Osteoblast (primary cell): ENCODE data around the gene C1QA. TPM values are rescaled to one million over a fixed set of nuclear protein-coding genes. Genes with fewer than 3 reads are reported as not detected.
A peak's percentile ranks its signal among the peaks of the same experiment; 100 is the strongest.

ENCODE experiments used
- DNase-seq: peaks from one replicate; pipeline ENCODE4 v3.0.0; 2011; ENCODE audit warnings: low spot score, mixed read lengths; ENCODE audit not compliant: insufficient read length; ENCODE audit errors: missing footprints
- H2AFZ ChIP-seq: 2 replicates; pipeline ENCODE4 v1.6.0; 2011; ENCODE audit warnings: mild to moderate bottlenecking, low read length
- H3K27ac ChIP-seq: 2 replicates; pipeline ENCODE4 v1.5.1; 2011; ENCODE audit warnings: mild to moderate bottlenecking, low read depth, low read length, moderate library complexity
- H3K27me3 ChIP-seq: 2 replicates; pipeline ENCODE4 v1.6.0; 2012; ENCODE audit warnings: mild to moderate bottlenecking, control low read depth, inconsistent platforms, low read length, moderate library complexity; ENCODE audit not compliant: insufficient read depth
- H3K36me3 ChIP-seq: 2 replicates; pipeline ENCODE4 v1.5.1; 2011; ENCODE audit warnings: mild to moderate bottlenecking, low read length, control low read depth, moderate library complexity; ENCODE audit not compliant: insufficient read depth
- H3K4me1 ChIP-seq: 2 replicates; pipeline ENCODE4 v1.5.1; 2011; ENCODE audit warnings: mild to moderate bottlenecking, low read length, control low read depth, moderate library complexity; ENCODE audit not compliant: insufficient read depth
- H3K4me2 ChIP-seq: 2 replicates; pipeline ENCODE4 v1.6.0; 2011; ENCODE audit warnings: mild to moderate bottlenecking, low read length; ENCODE audit not compliant: insufficient read depth
- H3K4me3 ChIP-seq: fragments of 200-600 bp; sonication (generic); 3 replicates; pipeline ENCODE4 v1.5.1; 2012; ENCODE audit warnings: mild to moderate bottlenecking, low read length, inconsistent platforms; ENCODE audit not compliant: insufficient read depth
- H3K79me2 ChIP-seq: 2 replicates; pipeline ENCODE4 v1.6.0; 2012; ENCODE audit warnings: mild to moderate bottlenecking, low read length, control low read depth, inconsistent platforms; ENCODE audit not compliant: insufficient read depth
- H3K9me3 ChIP-seq: 2 replicates; pipeline ENCODE4 v1.5.1; 2011; ENCODE audit warnings: low read depth, low read length, control low read depth
- H4K20me1 ChIP-seq: 2 replicates; pipeline ENCODE4 v1.6.0; 2012; ENCODE audit warnings: mild to moderate bottlenecking, low read length, control low read depth; ENCODE audit not compliant: insufficient read depth
- total RNA-seq: library from RNA; depleted of rRNA; stranded (reverse); fragments of >200 nt; gene quantifications from 2 replicates; pipeline ENCODE4 v1.2.3, GENCODE V29; 2012
- TF ChIP-seq, protein P1 (sequence below): IDR thresholded peaks from 2 replicates; pipeline ENCODE4 v1.5.1; 2011; ENCODE audit warnings: mild to moderate bottlenecking, low read depth, low read length, moderate library complexity; ENCODE audit errors: extremely low read depth

The C1QA gene
- total RNA-seq, 1 donor = 1.1 TPM

- H4K20me1 ChIP-seq = peaks cover 2% of the 10 kb centered on the region
- no peak overlapping the region for H3K4me2 ChIP-seq
- no peaks in the 10 kb centered on the region for H3K4me1 ChIP-seq
- TF ChIP-seq, protein P1, sequence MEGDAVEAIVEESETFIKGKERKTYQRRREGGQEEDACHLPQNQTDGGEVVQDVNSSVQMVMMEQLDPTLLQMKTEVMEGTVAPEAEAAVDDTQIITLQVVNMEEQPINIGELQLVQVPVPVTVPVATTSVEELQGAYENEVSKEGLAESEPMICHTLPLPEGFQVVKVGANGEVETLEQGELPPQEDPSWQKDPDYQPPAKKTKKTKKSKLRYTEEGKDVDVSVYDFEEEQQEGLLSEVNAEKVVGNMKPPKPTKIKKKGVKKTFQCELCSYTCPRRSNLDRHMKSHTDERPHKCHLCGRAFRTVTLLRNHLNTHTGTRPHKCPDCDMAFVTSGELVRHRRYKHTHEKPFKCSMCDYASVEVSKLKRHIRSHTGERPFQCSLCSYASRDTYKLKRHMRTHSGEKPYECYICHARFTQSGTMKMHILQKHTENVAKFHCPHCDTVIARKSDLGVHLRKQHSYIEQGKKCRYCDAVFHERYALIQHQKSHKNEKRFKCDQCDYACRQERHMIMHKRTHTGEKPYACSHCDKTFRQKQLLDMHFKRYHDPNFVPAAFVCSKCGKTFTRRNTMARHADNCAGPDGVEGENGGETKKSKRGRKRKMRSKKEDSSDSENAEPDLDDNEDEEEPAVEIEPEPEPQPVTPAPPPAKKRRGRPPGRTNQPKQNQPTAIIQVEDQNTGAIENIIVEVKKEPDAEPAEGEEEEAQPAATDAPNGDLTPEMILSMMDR = no peak
- H3K79me2 ChIP-seq = no peaks in the 10 kb centered on the region
- H3K36me3 ChIP-seq = no peaks in the 10 kb centered on the region
- no peak overlapping the region for H2AFZ ChIP-seq
- DNase-seq = no peak
- H3K27ac ChIP-seq = no peak overlapping the region
- H3K27me3 ChIP-seq = peaks cover under 1% of the 10 kb centered on the region
- no peaks in the 10 kb centered on the region for H3K9me3 ChIP-seq
- H3K4me3 ChIP-seq = no peak overlapping the region
Observed at GRCh38 chr1:22641247-22641646, 4.8 kb downstream of the C1QA start.

GRCh38 chr1:22641906-22642636 is 5.6 kb downstream of the C1QA start:
- Histone ChIP-seq H3K36me3 (no peaks in the 10 kb centered on the region), H3K4me2 (no peak overlapping the region), H3K4me1 (no peaks in the 10 kb centered on the region), H3K27me3 (no peaks in the 10 kb centered on the region), H3K27ac (no peak overlapping the region), H2AFZ (no peak overlapping the region), H3K4me3 (no peak overlapping the region), H4K20me1 (peaks cover 2% of the 10 kb centered on the region), H3K79me2 (no peaks in the 10 kb centered on the region), H3K9me3 (no peaks in the 10 kb centered on the region)
- TF ChIP-seq, protein P1 = peak; percentile 78
- peak; percentile 97 for DNase-seq

DNA sequence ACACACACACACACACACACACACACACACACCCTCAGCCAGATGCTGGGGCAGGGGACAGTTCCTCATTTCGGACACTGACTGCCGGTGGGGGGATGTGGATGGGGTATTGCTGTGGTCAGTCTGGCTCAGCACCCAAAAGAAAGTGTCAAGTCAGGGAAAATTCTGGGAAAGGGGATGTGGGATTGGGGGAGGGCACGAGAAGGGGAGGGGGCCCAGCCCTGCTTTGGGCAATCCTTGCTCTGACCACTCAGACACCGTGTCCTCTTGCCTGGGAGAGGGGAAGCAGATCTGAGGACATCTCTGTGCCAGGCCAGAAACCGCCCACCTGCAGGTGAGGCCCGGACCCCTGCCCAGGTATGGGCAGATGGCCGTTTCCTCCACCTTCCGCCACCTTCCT is 7.0 kb downstream of the C1QA start, which contains the start of gene C1QC:
C1QC (plus strand) TSS at position 253 of the 400 bp plus-strand sequence. CDS start 391 bp downstream, outside the sequence.
- Histone ChIP-seq H3K27me3 (no peaks in the 10 kb centered on the region), H2AFZ (no peak within 1 kb of the TSS), H3K4me3 (no peak within 1 kb of the TSS), H3K27ac (no peak within 1 kb of the TSS), H4K20me1 (peaks cover 2% of the 10 kb centered on the region), H3K36me3 (no peaks in the 10 kb centered on the region), H3K79me2 (no peaks in the 10 kb centered on the region), H3K9me3 (no peaks in the 10 kb centered on the region), H3K4me1 (no peaks in the 10 kb centered on the region), H3K4me2 (no peak within 1 kb of the TSS)
- TF ChIP-seq, protein P1 = no peak
- DNase-seq = peak; percentile 50

DNA sequence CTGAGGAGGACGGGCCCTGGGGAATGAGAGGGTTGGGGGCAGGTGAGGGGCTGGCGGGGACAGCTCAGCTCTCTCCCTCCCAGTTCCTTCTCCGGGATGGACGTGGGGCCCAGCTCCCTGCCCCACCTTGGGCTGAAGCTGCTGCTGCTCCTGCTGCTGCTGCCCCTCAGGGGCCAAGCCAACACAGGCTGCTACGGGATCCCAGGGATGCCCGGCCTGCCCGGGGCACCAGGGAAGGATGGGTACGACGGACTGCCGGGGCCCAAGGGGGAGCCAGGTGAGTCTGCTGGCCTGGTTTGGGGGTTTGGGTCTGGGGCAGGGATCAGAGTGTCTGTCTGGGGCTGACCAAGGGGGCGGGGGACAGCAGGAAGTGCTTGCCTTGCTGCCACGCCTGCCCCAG is 7.5 kb downstream of the C1QA start:
- DNase-seq = peak; percentile 34
- Histone ChIP-seq H3K27ac (no peak overlapping the region), H3K27me3 (peaks cover 3% of the 10 kb centered on the region), H3K4me1 (no peaks in the 10 kb centered on the region), H3K4me3 (no peak overlapping the region), H2AFZ (no peak overlapping the region), H3K79me2 (no peaks in the 10 kb centered on the region), H3K4me2 (no peak overlapping the region), H3K9me3 (no peaks in the 10 kb centered on the region), H3K36me3 (no peaks in the 10 kb centered on the region), H4K20me1 (peaks cover 2% of the 10 kb centered on the region)
- TF ChIP-seq, protein P1 = no peak
